MV-4-11 (cell line): ENCODE results near the gene MFRP.
A peak's percentile ranks its signal among the peaks of the same experiment; 100 is the strongest.

ENCODE experiments used
- DNase-seq: peaks from one replicate; lab custom pipeline; 2025; lab: John Stamatoyannopoulos, UW

MFRP gene

GRCh38 chr11:119373059-119373920 is 26.8 kb upstream of the MFRP start:
- no peak for DNase-seq

- DNase-seq, result no peak
Measured at GRCh38 chr11:119372260-119373058, 26.0 kb upstream of the MFRP start.

GRCh38 chr11:119371778-119372182 is 25.3 kb upstream of the MFRP start:
- DNase-seq, result peak; percentile 45

- no peak for DNase-seq
Measured at GRCh38 chr11:119371067-119371601, 24.6 kb upstream of the MFRP start.

GRCh38 chr11:119370486-119371046 is 24.1 kb upstream of the MFRP start:
- DNase-seq, result peak; percentile 6

GRCh38 chr11:119369132-119369925 is 22.8 kb upstream of the MFRP start:
- no peak for DNase-seq

- DNase-seq, result peak; percentile 46
Measured at GRCh38 chr11:119368121-119369034, 21.9 kb upstream of the MFRP start.

GRCh38 chr11:119367661-119368120 is 21.2 kb upstream of the MFRP start:
- peak; percentile 90 for DNase-seq

GRCh38 chr11:119366690-119367620 is 20.4 kb upstream of the MFRP start:
- no peak for DNase-seq

GRCh38 chr11:119365071-119365591 is 18.6 kb upstream of the MFRP start:
- DNase-seq, result peak; percentile 77

- peak; percentile 38 for DNase-seq
Measured at GRCh38 chr11:119363851-119364590, 17.5 kb upstream of the MFRP start.

- no peak for DNase-seq
Measured at GRCh38 chr11:119363081-119363850, 16.8 kb upstream of the MFRP start.

- no peak for DNase-seq
Measured at GRCh38 chr11:119362741-119363080, 16.2 kb upstream of the MFRP start.

- no peak for DNase-seq
Measured at GRCh38 chr11:119361941-119362725, 15.6 kb upstream of the MFRP start.

GRCh38 chr11:119361056-119361787 is 14.7 kb upstream of the MFRP start:
- peak; percentile 84 for DNase-seq
